NCI-H345 treated with DMSO at 0.1 percent for 48 hours (cell line): ENCODE results near the gene SERTAD3.
"Not testable (repeated sequence)": the region's sequence is repeated elsewhere in the genome, so short reads cannot be mapped to it uniquely, and the experiment has no call there.

Experiments used
- DNase-seq: peaks from one replicate; lab custom pipeline; 2025; ENCODE audit not compliant: unreplicated experiment; lab: John Stamatoyannopoulos, UW

Gene SERTAD3

GRCh38 chr19:40428197-40428596 lies 15.9 kb downstream of the SERTAD3 start:
- DNase-seq, result not testable (repeated sequence)

- peak; percentile 100 for DNase-seq
Observed at GRCh38 chr19:40425450-40426287, 18.5 kb downstream of the SERTAD3 start, which contains the start of gene SERTAD1. Gene SERTAD1, minus strand, starts transcription at chr19:40425992. Its CDS starts 2,446 bp downstream, at chr19:40423546.

- DNase-seq, result no peak
Observed at GRCh38 chr19:40424637-40425449, 19.3 kb downstream of the SERTAD3 start.

GRCh38 chr19:40423938-40424337 lies 20.2 kb downstream of the SERTAD3 start:
- DNase-seq, result no peak

GRCh38 chr19:40422748-40423566 lies 21.2 kb downstream of the SERTAD3 start:
- no peak for DNase-seq

GRCh38 chr19:40421993-40422747 lies 22.0 kb downstream of the SERTAD3 start:
- no peak for DNase-seq

GRCh38 chr19:40420766-40421765 lies 23.1 kb downstream of the SERTAD3 start:
- DNase-seq, result peak; percentile 92

GRCh38 chr19:40420451-40420765 lies 23.7 kb downstream of the SERTAD3 start:
- DNase-seq, result no peak

GRCh38 chr19:40419780-40420179 lies 24.4 kb downstream of the SERTAD3 start:
- no peak for DNase-seq

GRCh38 chr19:40419066-40419612 lies 25.0 kb downstream of the SERTAD3 start:
- no peak for DNase-seq

- DNase-seq, result no peak
Observed at GRCh38 chr19:40418040-40418439, 26.1 kb downstream of the SERTAD3 start.

GRCh38 chr19:40417643-40417981 lies 26.5 kb downstream of the SERTAD3 start:
- no peak for DNase-seq

- no peak for DNase-seq
Observed at GRCh38 chr19:40416918-40417642, 27.1 kb downstream of the SERTAD3 start.

- no peak for DNase-seq
Observed at GRCh38 chr19:40415768-40416167, 28.4 kb downstream of the SERTAD3 start.

GRCh38 chr19:40414542-40415535 lies 29.3 kb downstream of the SERTAD3 start:
- DNase-seq, result no peak

GRCh38 chr19:40413291-40413845 lies 30.8 kb downstream of the SERTAD3 start, which contains the start of gene PRX:
Gene PRX, minus strand, starts transcription at chr19:40413378. Its CDS starts 5,446 bp downstream, at chr19:40407932.
- DNase-seq, result no peak

GRCh38 chr19:40412866-40413265 lies 31.3 kb downstream of the SERTAD3 start:
- DNase-seq, result no peak
